Muscle layer of colon (tissue), 2 donors: Measurements from ENCODE around the gene GOPC.
A peak's percentile ranks its signal among the peaks of the same experiment; 100 is the strongest.

Experiments
- H3K27ac ChIP-seq: one replicate; pipeline ENCODE4 v1.7.0; 2013; ENCODE audit warnings: low read depth, mild to moderate bottlenecking, low read length, moderate library complexity
- H3K27me3 ChIP-seq, 2 donors: one replicate each; pipeline ENCODE4 v1.7.0; 2013; ENCODE audit warnings: low read length in 2 of 2, mild to moderate bottlenecking in 2 of 2; ENCODE audit not compliant: insufficient read depth in 2 of 2, control insufficient read depth in 1 of 2
- H3K36me3 ChIP-seq: one replicate; pipeline ENCODE4 v1.7.0; 2013; ENCODE audit warnings: mild to moderate bottlenecking, low read length; ENCODE audit not compliant: insufficient read depth
- H3K4me1 ChIP-seq: one replicate; pipeline ENCODE4 v1.7.0; 2013; ENCODE audit warnings: mild to moderate bottlenecking, low read length; ENCODE audit not compliant: insufficient read depth
- H3K4me3 ChIP-seq, 2 donors: one replicate each; pipeline ENCODE4 v1.7.0; 2013; ENCODE audit warnings: low read length in 2 of 2, low read depth in 1 of 2, mild to moderate bottlenecking in 1 of 2, moderate library complexity in 1 of 2
- H3K9ac ChIP-seq: one replicate; pipeline ENCODE4 v1.7.0; 2013; ENCODE audit warnings: low read length
- H3K9me3 ChIP-seq: one replicate; pipeline ENCODE4 v1.7.0; 2013; ENCODE audit warnings: mild to moderate bottlenecking, low read length
- donor health status: abdominal sarcoma.
- donor health status: Adenocarcinoma of cecum.

Gene GOPC

DNA sequence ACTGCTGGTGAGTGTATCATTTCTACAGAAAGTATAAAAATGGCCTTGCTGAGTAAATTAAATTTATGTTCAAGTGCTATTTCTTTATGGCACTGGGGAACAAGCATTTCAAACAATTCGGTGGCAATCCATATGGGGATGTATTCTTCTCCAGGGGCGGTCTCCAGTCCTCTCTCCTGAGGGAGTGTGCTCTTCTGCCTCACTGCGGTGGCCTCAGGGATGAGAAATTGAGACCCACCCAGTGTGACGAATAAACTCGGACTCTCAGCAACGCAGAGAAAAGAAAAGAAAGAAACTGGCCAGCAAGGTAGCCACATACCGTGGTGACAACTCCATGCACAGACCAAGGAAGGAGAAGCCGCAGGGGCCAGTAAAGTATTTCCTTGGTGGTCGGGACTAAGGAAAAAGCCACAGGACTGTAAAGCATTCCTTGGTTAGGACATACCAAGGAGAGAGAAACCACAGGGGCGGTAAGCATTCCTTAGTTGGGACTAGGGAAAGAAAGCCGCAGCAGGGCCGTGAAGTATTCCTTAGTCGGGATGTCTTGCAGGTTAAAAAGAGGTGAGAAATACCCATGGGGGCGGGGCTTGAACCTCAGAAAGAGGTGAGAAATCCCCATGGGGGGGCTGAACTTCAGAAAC lies 13.6 kb upstream of the GOPC start:
- Histone ChIP-seq H3K4me1 (no peaks in the 10 kb centered on the region), H3K36me3 (no peaks in the 10 kb centered on the region), H3K27ac (no peak overlapping the region), H3K27me3 (no peaks in the 10 kb centered on the region), H3K9me3 (no peaks in the 10 kb centered on the region), H3K9ac (no peak overlapping the region), H3K4me3 (no peak overlapping the region)

DNA sequence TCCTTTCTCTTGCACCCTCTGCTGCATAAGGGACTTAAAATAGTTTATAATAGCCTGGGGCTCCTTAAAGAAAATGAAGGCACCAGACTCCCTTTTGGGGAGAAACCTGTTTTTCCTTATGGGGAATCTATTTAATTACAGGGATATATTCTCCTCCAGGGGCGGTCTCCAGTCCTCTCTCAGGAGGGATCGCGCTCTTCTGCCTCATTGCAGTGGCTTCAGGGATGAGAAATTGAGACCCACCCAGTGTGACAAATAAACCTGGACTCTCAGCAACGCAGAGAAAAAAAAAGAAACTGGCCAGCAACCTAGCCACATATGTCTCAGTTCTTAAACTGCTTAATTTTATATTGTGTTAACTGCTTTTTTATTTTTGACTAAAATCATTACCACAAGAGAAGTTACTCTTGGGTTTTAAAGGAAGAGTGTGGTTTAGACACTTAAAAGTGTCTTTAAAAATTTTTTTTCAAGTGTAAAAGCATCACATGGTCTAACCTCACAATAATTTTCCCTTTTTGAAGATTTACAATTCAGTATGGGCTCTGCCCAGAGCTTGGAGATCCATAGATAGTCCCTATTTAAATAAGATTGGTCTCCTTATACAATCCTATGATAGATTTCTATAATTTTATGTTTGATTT lies 11.7 kb upstream of the GOPC start:
- Histone ChIP-seq H3K9ac (no peak overlapping the region), H3K36me3 (no peaks in the 10 kb centered on the region), H3K4me3 (no peak overlapping the region), H3K4me1 (no peaks in the 10 kb centered on the region), H3K27me3 (no peaks in the 10 kb centered on the region), H3K9me3 (no peaks in the 10 kb centered on the region), H3K27ac (no peak overlapping the region)

- no peaks in the 10 kb centered on the region for H3K27me3 ChIP-seq
- peaks cover 3% of the 10 kb centered on the region for H3K4me1 ChIP-seq
- no peaks in the 10 kb centered on the region for H3K36me3 ChIP-seq
- no peak overlapping the region for H3K4me3 ChIP-seq
- no peak overlapping the region for H3K9ac ChIP-seq
- H3K27ac ChIP-seq: no peak overlapping the region
- no peaks in the 10 kb centered on the region for H3K9me3 ChIP-seq
Measured at GRCh38 chr6:117607511-117607910, 5.2 kb upstream of the GOPC start.

GRCh38 chr6:117605169-117605826 lies 3.0 kb upstream of the GOPC start:
- Histone ChIP-seq H3K36me3 (no peaks in the 10 kb centered on the region), H3K4me3 (no peak overlapping the region), H3K4me1 (peaks cover 9% of the 10 kb centered on the region)

GRCh38 chr6:117603821-117604220 lies 1.5 kb upstream of the GOPC start:
- no peaks in the 10 kb centered on the region for H3K9me3 ChIP-seq

More at GRCh38 chr6:117605169-117605826, 3.0 kb upstream of the GOPC start:
- Histone ChIP-seq H3K27me3 (no peaks in the 10 kb centered on the region), H3K9ac (no peak overlapping the region), H3K9me3 (no peaks in the 10 kb centered on the region), H3K27ac (no peak overlapping the region)

GRCh38 chr6:117602899-117603588 lies 733 bp upstream of the GOPC start:
- Histone ChIP-seq H3K4me1 (peaks cover 13% of the 10 kb centered on the region), H3K9me3 (no peaks in the 10 kb centered on the region)

More at GRCh38 chr6:117603821-117604220, 1.5 kb upstream of the GOPC start:
- H3K9ac ChIP-seq: no peak overlapping the region
- H3K27me3 ChIP-seq: no peaks in the 10 kb centered on the region
- H3K4me1 ChIP-seq: peaks cover 13% of the 10 kb centered on the region
- no peak overlapping the region for H3K4me3 ChIP-seq
- no peaks in the 10 kb centered on the region for H3K36me3 ChIP-seq
- H3K27ac ChIP-seq: no peak overlapping the region

DNA sequence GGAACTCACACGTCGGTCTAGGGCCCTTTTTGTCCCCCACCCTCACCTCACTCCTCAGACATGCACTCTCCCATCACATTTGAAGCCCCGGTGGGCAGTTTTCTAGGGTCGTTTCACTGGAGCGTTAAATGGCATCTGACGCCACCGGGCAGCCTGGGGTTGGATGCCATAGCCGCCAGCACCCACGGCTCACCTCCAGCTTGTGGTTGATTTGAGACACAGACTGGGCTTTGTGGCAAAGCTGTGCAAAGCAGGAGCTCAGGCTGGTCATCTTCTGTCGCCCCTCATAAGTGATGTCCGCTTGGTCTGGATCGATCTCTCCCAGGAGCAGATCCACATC lies 530 bp downstream of the GOPC start:
- no peaks in the 10 kb centered on the region for H3K36me3 ChIP-seq
- H3K4me1 ChIP-seq: peaks cover 13% of the 10 kb centered on the region
- peak overlapping the region; percentile 79 to 91 for H3K4me3 ChIP-seq
- peak overlapping the region; percentile 83 for H3K27ac ChIP-seq
- no peaks in the 10 kb centered on the region for H3K9me3 ChIP-seq
- H3K27me3 ChIP-seq: no peaks in the 10 kb centered on the region
- H3K9ac ChIP-seq: peak overlapping the region; percentile 88

More at GRCh38 chr6:117602899-117603588, 733 bp upstream of the GOPC start:
- H3K27me3 ChIP-seq: no peaks in the 10 kb centered on the region
- no peaks in the 10 kb centered on the region for H3K36me3 ChIP-seq
- H3K4me3 ChIP-seq: peak overlapping the region; percentile 79 to 91
- H3K27ac ChIP-seq: peak overlapping the region; percentile 83
- peak overlapping the region; percentile 60 for H3K9ac ChIP-seq

GRCh38 chr6:117600008-117600743 lies 2.1 kb downstream of the GOPC start:
- no peaks in the 10 kb centered on the region for H3K27me3 ChIP-seq
- H3K4me3 ChIP-seq: peak overlapping the region in 1 of 2 donors; percentile 7
- H3K27ac ChIP-seq: no peak overlapping the region
- peaks cover 13% of the 10 kb centered on the region for H3K4me1 ChIP-seq
- H3K36me3 ChIP-seq: no peaks in the 10 kb centered on the region
- no peak overlapping the region for H3K9ac ChIP-seq
- H3K9me3 ChIP-seq: no peaks in the 10 kb centered on the region

DNA sequence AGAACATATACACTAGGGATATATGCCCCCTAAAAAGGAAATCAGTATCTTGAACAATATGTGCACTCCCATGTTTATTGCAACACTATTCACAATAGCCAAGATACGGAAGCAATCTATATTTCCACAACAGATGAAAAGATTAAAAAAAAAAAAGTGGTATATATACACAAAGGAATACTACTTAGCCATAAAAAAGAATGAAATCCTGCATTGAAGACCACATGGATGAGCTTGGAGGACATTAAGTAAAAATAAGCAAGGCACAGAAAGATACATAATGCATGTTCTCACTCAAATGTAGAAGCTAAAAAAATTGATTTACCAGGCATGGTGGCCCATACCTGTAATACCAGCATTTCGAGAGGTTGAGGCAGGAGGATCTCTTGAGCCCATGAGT lies 4.6 kb downstream of the GOPC start:
- peaks cover 17% of the 10 kb centered on the region for H3K4me1 ChIP-seq

GRCh38 chr6:117595099-117595923 lies 7.0 kb downstream of the GOPC start:
- H3K9me3 ChIP-seq: no peaks in the 10 kb centered on the region
- H3K27me3 ChIP-seq: no peaks in the 10 kb centered on the region
- peaks cover 12% of the 10 kb centered on the region for H3K4me1 ChIP-seq
- no peak overlapping the region for H3K4me3 ChIP-seq
- H3K36me3 ChIP-seq: no peaks in the 10 kb centered on the region
- no peak overlapping the region for H3K27ac ChIP-seq
- no peak overlapping the region for H3K9ac ChIP-seq

More for the DNA sequence above, 4.6 kb downstream of the GOPC start:
- no peaks in the 10 kb centered on the region for H3K9me3 ChIP-seq
- no peaks in the 10 kb centered on the region for H3K27me3 ChIP-seq
- H3K4me3 ChIP-seq: no peak overlapping the region
- H3K27ac ChIP-seq: no peak overlapping the region
- no peak overlapping the region for H3K9ac ChIP-seq
- H3K36me3 ChIP-seq: no peaks in the 10 kb centered on the region
